Stimulated activated naive CD8-positive, alpha-beta T cell treated with anti-CD3 and anti-CD28 coated beads, Interleukin-15, Interleukin-2, amounts not matched to agents 100 U/mL and 50 U/mL, for 24 hours (primary cell): ENCODE results near the gene CST4.
"Not testable (repeated sequence)": the region's sequence is repeated elsewhere in the genome, so short reads cannot be mapped to it uniquely, and the experiment has no call there.

Source experiments
- ATAC-seq: fragments of 150-1000 bp; cut with Tn5 transposase; one replicate; pipeline ENCODE4 v1.10.0; 2021
- DNase-seq: peaks from one replicate; pipeline ENCODE4 v3.0.0; 2021

Gene CST4

DNA sequence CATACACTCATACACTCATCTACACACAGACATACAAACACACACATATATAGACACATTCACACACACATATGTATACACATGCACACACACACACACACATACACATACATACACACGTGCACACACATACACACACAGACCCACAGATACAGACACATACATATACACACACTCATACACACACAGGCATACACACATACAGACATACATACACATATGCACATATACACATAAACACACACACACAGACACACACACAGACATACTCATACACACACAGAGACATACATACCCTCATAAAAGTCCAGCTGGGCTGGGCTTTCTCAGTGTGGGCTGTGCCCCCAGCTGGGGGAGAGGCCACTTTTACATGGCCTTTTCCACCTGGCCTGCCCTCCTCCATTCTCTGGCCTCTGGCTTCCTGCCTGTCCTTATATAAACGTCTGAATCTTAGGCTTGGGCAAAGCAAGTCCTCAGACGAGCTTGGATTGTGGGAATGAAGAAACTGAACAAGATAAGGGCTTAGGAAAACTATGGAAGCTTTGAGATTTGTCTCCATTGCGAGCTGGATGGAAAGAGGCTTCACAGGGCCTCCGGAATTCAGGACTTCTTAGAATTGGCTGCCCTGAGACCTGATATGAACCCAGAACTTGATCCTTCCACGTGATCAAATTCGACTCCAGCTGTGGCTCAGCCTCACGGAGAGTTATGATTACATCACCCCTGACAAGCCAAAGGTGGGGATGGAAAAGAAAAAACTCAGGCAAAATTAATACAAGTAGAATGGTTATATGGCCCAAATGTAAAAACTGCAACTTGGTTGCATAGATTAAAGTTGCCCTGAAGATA, 28.6 kb downstream of the CST4 start:
- no peak for ATAC-seq
- DNase-seq: no peak

DNA sequence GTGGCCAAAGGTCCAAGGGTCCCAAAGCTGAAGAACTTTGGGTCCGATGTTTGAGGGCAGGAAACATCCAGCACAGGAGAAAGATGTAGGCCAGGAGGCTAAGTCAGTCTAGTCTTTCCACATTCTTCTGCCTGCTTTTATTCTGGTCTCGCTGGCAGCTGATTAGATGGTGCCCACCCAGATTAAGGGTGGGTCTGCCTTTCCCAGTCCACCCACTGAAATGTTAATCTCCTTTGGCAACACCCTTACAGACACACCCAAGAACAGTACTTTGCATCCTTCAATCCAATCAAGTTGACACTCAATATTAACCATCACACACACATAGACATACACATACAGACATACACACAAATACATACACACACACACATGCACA, 29.2 kb downstream of the CST4 start:
- DNase-seq: not testable (repeated sequence)

DNA sequence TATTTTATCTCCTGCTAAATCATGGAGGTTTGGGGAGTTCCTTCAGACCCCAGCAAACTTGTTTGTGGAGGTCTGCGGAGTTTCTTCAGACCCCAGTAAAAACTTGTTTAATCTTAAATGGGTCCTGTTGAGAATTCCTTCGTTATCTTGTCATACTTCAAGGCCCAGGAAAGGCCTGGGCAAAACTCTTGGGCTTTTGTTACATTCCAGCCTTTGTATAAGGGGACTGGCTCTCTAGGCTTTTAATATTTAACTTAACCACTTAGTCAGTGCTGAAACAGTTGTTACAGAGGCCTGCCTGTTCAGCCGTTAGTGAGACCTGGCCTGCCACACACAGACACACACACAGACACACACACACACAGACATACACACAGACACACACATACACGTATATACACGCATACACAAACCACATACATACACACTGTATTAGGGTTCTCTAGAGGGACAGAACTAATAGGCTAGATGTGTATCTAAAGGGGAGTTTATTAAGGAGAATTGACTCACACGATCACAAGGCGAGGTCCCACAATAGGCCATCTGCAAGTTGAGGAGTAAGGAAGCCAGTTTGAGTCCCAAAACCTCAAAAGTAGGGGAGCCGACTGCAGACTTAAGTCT, 29.7 kb downstream of the CST4 start:
- no peak for DNase-seq
- no peak for ATAC-seq

More for the DNA sequence above, 29.2 kb downstream of the CST4 start:
- not testable (repeated sequence) for ATAC-seq

DNA sequence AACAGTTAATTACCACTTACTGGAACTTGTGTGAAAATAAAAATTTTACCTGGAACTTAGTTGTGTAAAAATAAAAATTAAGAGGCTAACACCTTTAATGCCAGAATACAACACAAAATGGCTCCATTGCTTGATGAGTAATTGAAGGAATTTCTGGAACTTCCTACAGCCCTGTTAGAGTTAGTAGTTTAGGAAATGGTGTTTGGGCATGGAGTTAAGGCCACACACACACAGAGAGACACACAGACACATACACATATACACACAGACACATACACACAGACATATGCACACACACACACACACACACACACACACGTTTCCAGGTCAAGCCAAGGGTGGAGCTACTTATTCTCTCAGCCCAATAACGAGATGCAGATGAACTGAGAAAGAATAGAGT, 30.5 kb downstream of the CST4 start:
- DNase-seq (no peak), ATAC-seq (no peak)

DNA sequence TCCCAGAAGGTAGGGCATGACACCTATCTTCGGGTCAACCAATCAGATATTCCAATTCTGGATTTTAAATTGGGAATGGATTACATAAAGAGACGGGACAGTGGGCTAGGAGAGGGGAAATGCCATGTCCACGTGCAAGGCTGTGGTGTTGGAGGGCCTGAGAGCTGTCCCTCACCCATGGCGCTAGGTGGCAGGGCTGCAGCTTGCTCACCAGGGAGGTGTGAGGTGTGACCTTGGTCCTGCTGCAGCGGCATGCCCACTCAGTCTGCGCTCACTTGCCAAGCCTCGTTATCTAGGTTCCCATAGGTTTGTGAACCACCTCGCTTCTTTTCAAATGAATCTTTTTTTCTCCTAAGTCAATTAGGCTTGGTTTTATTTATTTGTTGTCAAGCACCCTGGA, 31.6 kb downstream of the CST4 start:
- no peak for ATAC-seq
- DNase-seq: no peak

DNA sequence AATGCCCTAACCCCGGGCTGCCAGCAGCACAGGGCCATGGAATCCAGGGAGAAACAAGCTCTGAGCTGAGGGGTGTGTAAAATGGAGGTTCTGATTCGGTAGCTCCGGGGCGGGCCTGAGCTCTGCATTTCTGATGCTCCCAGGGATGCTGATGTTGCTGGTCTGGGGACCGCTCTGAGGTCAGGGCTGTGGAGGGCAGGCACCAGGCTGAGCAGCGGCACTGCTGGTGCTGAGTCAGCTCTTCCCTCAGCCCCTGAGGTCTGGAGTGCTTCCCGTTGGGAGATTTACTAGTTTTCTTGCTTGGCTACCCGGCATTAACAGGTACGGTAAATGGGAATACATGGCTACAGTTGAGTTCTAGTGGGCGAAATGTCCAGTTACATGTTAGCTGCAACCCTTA, 32.5 kb downstream of the CST4 start:
- no peak for ATAC-seq
- no peak for DNase-seq

DNA sequence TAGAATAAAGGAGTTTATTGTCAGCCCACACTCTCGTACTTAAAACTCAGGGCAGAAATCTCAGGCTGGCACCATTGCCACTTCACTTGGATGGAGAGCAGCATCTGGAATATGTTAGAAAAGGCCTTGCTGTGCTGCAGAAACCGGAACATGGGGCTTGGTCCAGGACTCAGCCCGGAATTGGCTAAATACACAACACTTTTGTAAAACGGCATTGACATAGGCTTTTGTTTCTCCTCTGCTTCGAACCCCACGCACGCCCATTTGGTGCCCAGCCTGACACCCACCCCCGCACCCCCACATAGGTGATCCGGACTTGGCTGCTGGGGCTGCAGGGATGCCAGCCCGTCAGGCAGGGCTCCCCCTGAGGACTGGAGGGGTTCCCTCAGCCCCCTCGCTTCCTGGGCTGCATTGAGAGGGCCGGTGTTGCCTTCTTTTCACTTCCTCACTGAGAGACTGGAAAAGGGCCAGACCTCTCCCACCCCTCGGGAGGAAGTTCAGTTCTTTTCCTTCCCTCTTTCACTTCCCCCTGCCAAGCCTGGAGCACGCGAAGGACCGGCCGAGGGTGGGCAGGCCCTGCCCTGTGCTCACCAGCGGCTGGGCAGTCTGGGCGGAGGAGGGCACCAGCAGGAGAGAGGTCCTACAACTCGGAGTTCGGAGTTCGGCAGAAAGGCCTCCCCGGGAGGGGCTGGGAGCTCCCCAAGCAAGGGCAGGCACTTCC, 33.2 kb downstream of the CST4 start:
- ATAC-seq (no peak), DNase-seq (no peak)

DNA sequence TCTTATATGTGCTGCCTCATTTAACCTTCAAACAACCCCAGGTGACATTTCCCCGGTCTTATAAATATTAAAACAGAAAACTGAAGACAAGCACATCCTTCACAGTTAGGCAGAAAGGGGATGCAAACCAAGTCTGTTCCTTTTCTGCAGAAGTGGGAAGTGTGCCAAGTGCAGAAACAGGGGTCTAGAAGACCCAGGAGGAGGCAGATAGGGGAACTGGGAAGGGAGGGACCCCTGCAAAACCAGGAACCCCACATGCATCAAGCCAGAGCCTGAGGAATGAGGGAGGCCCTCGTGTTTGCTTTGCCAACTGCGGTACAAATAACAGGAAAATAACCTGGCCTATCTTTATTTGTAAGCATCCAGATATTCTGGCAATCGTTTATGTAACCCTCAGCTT, 34.1 kb downstream of the CST4 start:
- DNase-seq (no peak), ATAC-seq (no peak)

DNA sequence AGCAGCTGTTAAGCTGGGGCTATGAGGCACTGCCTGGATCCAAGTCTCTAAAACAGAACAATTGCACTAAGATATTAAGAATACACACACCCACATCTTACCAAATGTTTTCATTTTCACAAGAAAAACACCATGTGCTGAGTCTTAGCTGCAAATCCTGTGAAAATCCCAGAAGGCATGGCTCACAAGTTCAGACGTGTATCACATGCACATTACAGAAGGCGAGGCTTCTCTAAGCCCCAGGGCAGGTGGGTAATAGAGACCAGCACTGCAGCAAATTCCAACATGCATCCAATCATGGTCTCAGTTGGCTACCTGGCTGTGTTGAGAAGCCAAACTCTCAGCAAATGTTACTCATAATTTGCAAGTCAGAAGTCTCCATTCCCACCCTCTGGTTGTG, 34.8 kb downstream of the CST4 start:
- no peak for ATAC-seq
- no peak for DNase-seq

DNA sequence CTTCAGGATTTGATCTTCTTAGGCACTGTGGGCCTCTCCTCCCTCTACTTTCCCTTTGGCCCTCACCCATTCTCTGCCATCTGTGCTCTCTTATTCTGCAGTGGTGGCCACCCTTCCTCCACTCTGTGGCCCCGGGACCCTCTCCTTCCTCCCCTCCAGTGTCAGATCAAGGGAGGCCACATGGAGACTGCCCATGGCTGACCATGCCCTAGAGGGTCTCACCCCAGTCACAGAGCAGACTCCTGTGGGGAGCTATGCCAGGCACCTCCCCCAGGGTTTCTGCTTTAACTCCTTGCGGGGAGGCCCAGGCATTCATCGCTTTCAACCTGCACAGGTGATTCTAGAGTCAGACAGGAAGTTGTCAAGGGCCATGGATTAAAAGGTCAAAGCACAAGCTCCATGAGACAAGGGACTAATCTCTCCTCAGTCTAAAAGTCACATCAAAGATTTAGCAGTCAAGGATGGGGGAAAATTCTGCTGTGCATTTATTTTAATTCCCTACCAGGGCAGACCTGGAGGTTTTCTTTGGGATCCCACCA, 35.4 kb downstream of the CST4 start:
- DNase-seq: no peak
- ATAC-seq: no peak

DNA sequence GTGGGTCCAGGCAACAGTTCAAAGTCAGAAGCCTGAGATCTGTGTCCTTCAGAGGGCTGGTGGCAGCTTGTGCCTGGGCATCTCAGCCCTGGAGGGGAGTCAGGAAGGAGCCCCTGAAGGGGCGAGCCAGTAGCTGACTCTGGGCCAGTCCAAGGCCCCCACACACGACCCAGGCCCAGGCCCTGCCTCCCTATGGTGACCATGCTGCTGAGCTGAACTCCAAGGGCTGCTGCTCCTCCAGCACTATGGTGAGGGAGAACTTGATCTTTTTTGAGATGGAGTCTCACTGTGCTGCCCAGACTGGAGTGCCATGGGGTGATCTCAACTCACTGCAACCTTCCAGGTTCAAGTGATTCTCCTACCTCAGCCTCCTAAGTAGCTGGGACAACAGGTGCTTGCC, 35.9 kb downstream of the CST4 start:
- DNase-seq: no peak
- no peak for ATAC-seq

DNA sequence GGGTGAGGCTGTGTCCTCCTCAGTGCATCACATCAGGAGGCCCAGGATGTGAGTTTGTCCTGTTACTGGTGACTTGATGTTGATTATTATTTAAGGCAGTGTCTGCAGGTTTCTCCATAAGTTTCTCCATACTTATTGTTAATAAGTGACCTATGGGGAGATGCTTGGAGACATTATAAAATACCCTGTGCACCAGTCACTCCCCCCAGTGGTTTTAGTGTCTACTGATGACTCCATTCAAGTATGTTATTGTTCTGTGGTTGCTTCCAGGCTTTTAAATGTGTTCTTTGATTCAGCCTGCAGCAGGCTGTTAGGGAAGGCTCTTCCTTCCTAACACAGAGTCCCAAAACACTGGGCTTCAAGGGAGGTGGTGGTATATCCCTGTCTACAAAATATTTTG, 36.5 kb downstream of the CST4 start:
- DNase-seq (no peak), ATAC-seq (no peak)

DNA sequence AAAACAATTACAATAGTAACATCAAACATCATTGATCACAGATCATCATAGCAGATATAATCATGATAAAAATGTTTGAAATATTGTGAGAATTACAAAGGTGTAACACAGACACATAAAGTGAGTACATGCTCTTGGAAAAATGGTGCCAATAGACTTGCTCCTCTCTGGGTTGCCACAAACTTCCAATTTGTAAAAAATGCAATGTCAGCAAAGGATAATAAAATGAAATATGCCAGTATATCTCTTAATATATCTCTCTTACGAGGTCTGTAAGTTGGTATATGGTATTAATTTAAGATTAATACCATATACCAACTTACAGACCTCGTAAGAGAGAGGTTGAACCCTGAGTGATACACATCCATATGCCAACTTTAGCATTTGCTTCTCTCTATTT, 37.7 kb downstream of the CST4 start:
- no peak for DNase-seq

DNA sequence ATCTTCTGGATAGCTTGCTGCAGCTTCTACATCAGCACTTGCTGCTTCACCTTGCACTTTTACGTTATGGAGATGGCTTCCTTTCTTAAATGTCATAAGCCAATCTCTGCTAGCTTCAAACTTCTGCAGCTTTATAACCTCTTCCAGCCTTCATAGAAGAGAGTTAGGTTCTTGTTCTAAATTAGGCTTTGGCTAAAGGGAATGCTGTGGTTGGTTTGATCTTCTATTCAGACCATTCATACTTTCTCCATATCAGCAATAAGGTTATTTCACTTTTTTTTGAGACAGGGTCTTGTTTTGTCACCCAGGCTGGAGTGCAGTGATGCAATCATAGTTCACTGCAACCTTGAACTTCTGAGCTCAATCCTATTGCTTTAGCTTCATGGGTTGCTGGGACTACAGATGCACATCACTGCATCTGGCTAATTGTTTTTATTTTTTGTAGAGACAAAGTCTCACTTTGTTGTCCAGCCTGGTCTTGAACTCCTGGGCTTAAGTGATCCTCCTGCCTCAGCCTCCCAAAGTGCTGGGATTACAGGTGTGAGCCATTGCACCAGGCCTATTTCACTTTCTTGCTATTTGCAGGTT, 38.9 kb downstream of the CST4 start:
- no peak for DNase-seq
- no peak for ATAC-seq

More for the DNA sequence above, 37.7 kb downstream of the CST4 start:
- no peak for ATAC-seq

DNA sequence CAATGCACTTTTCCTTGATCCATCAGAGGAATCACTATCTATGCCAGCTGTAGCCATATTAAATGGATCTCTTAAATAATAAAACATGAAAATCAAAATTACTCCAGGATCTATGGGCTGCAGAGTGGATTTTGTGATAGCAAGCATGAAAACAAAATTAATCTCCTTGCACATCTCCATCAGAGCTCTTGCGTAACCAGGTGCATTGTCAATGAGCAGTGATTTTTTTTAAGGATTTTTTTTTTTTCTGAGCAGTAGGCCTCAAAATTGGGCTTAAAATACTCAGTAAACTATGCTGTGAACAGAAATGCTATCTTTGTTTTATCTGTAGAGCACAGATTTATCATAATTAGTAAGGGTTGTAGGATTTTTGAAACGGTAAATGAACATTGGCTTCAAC, 39.6 kb downstream of the CST4 start:
- DNase-seq: no peak
- no peak for ATAC-seq

DNA sequence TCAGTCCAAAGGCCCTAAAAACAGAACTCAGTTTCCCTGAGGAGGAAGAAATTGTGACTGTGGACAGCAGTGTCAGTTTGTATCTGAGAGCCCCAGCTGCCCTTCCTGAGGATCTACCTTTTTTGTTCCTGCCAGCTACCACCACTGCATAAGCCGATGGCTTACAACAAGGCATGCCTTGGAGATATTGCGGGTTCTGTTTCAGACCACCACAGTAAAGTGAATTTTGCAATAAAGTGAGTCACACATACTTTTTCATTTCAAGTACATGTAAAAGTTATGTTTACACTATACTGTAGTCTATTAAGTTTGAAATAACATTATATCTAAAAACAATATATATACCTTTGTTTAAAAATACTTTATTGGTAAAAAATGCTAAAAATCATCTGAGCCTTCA, 41.5 kb downstream of the CST4 start:
- ATAC-seq (no peak), DNase-seq (no peak)

DNA sequence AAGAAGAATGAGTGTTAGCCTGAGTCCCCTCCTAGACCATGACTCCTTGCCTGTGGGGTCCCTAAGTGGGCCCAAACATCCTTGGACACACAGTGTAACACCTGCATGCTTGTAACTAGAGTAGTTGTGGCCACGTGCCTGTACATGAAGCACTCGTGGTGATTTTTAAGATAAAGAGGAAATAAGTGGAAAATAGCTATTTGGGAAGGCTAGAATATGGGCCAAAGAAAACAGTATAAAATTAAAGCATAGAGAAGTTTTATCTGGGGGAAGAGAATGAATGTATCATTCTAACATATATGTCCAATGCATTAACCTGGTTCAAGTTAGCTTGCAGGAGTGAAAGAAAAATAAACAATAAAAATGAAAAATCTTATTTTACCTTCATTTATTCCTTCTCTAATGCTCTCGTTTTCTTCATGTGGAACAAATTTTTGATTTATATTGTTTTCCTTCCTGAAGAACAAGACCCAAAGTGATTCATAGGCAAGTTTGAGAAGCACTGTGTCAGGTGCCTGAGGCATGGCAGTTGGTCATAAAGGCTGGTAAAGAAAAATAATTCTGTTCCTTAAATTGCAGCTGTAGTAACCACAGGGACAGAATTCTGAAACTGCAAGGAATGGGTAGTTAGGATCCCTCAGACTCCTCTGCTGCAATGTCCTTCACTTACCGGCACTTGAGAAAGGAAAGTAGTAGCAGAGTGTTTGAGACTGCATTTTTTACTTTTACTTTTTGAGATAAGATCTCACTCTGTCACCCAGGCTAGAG, 42.5 kb downstream of the CST4 start:
- ATAC-seq (no peak), DNase-seq (no peak)

DNA sequence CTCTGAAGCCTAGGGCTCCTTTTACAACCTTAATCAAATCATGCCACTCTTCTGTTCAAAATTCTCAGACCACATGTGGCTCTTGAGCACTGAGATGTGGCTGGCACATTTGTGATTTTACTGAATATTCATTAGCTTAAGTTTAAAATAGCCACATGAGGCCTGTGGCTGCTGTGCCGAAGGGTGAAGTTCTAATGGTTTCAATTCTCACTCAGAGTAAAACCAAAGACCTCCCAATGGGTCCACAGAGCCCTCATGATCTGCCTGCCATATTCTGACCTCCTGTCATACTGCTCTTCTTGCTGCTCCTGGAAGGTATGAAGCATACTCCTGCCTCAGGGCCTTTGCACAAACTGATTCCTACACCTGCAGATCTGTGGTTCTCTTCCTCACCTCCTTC, 43.3 kb downstream of the CST4 start:
- no peak for DNase-seq
- ATAC-seq: no peak

DNA sequence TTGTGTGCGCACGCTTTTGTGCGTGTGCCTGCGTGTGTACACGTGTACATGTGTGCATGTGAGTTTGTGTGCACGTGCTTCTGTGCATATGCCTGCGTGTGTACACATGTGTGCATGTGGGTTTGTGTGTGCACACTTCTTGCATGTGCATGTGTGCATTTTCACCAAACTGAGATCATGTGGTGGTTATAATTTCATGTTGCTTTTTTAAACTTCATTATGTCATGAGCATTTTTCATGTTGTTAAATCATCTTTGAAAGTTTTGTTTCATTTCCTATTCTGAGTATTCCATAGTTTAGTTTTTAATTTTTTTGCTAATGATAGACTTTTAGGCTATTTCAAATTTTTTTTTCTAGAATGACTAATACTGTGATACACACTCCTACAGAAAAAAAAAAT, 44.7 kb downstream of the CST4 start:
- DNase-seq (no peak), ATAC-seq (no peak)

DNA sequence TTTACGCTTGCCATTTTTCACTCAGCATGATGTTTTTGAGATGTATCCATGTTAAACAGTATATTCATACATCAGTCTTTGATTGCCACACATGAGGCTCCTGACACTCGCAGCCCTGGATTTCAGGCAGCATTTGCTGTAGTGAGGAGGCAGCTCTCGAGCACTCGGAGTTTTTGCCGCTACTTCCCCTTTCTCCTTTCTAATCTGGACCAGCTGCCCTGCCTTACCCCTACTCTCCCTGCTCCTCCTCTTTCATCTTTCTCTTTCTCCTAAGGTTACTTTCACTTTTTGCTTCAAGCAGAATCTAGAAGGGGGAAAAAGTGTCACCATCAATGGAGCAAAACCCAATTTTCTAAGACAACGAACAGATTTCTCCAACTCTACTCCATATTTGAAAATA, 45.2 kb downstream of the CST4 start:
- DNase-seq (no peak), ATAC-seq (no peak)

DNA sequence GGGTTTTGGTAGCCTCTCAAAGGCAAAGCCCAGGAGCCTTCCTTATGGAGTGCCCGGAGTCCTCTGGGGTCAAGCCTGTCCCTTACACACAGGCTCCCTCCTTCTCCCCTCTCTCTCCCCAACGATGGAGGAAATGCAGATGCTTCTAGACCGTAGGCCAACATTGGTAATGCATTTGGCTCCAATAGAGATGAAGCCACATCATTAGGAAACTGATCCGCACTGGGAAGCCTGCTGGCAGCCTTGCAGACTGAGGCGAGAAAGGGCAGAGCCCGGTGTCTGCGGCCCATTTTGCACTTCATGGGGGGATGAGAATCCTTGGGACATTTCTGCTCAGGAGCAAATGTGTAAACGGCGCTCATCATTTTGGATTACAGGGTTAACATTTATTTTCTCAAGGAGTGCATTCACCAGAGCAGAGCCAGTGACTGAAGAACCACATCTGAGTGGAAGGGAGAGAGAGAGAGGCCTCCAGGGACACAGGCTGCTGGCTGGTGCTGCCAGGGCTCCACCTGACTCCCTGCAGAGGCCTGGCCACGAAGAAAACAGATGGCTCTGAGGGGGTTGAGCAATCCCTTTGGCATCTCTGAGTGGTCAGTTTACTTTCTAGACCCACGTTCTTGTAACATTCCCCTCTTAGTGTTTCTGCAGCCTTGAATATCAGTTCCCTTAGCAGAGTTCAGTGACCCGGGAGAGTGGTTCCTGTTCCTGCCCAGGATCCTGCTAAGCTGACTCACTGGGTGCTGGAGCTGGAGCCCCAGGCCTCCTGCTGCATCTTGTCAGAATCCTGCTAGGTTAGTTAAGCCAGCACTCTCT, 46.7 kb downstream of the CST4 start:
- DNase-seq (no peak), ATAC-seq (no peak)
